NCI-H187 (cell line): ENCODE data around the gene ADORA2A.
"Not testable (repeated sequence)": the region's sequence is repeated elsewhere in the genome, so short reads cannot be mapped to it uniquely, and the experiment has no call there.

Experiments
- DNase-seq, 2 experiments: peaks; one replicate each; lab custom pipeline; 2025; lab: John Stamatoyannopoulos, UW

Gene ADORA2A

GRCh38 chr22:24489011-24489410 is 61.6 kb downstream of the ADORA2A start:
- DNase-seq: no peak

GRCh38 chr22:24489434-24489833 is 62.0 kb downstream of the ADORA2A start:
- not testable (repeated sequence) for DNase-seq
